DMS153 treated with DMSO at 0.1 percent for 48 hours (cell line): Measurements from ENCODE around the gene DLG1.
"Not testable (repeated sequence)": the region's sequence is repeated elsewhere in the genome, so short reads cannot be mapped to it uniquely, and the experiment has no call there.

Source experiments
- DNase-seq: peaks from one replicate; lab custom pipeline; 2025; ENCODE audit not compliant: unreplicated experiment; lab: John Stamatoyannopoulos, UW

DLG1 gene

DNA sequence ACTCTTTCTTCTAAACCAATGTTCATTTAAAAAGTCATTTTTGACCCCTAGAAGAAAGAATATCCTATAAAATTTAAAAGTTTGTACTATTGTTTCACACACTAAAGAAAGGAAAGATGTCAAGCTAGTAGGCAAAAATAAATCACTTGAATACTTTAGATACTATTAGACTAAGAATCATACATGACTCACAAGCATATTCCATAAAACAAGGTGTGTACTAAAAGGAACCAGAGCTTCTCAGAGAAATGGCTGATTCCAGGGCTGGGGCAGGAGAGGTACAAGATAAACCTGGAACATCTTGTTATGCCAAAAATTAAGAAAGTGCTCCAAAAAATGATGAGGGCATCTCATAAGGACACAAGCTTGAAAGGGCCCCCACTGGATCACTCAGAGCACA, 8.7 kb downstream of the DLG1 start:
- DNase-seq: no peak

DNA sequence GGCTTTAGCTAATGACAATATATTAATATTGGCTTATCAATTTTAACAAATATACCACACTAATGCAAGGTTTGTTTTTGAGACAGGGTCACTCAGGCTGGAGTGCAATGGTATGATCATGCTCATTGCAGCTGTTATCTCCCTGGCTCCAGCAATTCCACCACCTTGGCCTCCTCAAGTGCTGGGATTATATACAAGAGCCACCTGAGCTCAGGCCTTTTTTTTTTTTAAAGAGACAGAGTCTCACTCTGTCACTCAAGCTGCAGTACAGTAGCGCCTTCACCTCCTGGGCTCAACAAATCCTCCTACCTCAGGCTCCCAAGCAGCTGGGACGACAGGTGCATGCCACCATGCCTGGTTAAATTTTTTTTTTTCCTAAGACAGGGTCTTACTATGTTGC, 11.7 kb downstream of the DLG1 start:
- no peak for DNase-seq

DNA sequence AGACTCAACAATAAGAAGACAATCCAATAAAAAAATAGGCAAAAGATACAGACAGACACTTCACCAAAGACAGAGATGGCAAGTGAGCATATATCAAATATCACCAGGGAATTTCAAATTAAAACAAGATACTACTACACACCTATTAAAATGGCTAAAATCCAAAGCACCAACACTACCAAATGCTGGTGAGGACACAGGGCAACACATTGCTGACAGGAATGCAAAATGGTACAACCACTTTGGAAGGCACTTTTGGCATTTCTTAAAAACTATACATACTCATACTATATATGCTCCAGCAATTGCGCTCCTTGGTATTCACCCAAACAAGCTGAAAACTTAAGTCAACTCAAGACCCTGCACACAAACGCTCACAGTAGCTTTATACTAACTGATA, 12.9 kb downstream of the DLG1 start:
- no peak for DNase-seq

DNA sequence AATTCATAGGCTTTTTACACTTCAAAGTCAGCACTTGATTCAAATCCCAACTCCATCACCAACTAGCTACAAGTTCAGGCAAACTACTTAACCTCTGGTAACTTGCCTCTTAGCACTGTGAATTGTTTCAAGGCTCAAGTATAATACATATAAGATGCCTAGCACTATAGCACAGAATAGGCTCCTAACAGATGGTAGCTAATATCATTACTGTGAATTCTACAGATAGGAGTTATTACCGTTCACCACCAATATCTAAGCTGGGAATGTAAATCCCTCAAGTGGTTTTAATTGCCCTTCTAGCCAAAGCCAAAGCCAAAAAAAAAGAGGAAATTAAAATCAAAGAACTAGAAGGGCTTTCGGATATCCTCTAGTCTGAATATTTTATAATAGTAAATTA, 15.4 kb downstream of the DLG1 start:
- no peak for DNase-seq

DNA sequence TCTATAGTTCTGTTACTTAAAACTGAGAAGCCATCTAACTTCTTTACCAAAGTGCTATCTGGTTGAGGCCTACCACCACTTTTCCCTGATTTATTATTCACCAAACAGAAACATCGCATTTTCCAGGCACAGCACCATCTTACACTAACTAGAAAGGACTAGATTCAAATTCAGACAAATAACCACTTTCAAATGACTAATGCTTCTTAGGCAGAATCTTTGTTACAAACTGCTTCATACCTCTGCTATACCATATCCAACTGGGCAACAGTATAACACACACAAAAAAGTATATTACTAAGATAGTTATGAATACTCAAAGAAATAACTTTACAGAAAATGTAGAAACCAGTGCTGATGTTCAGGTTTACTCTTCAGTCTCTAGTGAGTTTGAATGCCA, 16.6 kb downstream of the DLG1 start:
- no peak for DNase-seq

DNA sequence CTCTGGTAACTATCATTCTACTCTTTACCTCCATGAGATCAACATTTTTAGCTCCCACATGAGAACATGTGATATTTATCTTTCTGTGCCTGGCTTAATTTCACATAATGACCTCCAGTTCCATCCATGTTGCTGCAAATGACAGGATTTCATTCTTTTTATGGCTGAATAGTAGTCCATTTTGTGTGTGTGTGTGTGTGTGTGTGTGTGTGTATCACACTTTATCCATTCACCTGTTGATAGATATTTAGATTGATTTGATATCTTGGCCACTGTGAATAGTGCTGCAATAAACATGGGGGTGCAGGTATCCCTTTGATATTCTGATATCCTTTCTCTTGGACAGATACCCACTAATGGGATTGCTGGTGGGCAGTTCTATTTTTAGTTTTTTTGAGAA, 18.3 kb downstream of the DLG1 start:
- DNase-seq: no peak

DNA sequence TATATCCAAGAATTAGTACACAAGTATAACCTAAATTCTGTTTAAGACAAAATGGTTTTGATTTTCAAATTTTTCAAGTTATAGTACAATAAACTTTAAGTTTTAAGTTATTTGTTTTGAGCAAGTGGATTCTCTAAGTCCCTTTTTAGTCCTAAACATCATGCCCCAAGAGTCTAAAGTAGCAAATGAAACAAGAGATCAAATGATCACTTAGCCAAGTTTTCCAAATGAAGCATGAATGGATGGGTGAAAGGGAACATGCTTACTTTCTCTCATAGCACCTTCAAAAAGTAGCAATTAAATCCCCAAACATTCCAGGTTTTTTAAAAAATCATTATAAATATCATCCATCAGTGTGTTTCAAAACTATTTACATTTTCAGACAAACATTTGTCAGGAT, 19.5 kb downstream of the DLG1 start:
- no peak for DNase-seq

DNA sequence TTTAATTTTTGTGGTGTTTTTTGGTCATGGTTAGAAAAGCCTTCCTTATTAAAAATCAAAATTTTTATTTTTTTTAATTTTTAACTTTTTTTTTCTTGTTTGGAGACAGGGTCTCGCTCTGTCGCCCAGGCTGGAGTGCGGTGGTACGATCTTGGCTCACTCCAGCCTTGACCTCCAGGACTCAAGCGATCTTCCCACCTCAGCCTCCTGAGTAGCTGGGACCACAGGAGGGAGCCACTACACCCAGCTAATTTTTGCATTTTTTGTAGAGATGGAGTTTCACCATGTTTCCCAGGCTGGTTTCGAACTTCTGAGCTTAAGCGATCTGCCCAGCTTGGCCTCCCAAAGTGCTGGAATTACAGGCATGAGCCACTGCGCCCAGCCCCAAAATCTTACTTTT, 21.6 kb downstream of the DLG1 start:
- not testable (repeated sequence) for DNase-seq

DNA sequence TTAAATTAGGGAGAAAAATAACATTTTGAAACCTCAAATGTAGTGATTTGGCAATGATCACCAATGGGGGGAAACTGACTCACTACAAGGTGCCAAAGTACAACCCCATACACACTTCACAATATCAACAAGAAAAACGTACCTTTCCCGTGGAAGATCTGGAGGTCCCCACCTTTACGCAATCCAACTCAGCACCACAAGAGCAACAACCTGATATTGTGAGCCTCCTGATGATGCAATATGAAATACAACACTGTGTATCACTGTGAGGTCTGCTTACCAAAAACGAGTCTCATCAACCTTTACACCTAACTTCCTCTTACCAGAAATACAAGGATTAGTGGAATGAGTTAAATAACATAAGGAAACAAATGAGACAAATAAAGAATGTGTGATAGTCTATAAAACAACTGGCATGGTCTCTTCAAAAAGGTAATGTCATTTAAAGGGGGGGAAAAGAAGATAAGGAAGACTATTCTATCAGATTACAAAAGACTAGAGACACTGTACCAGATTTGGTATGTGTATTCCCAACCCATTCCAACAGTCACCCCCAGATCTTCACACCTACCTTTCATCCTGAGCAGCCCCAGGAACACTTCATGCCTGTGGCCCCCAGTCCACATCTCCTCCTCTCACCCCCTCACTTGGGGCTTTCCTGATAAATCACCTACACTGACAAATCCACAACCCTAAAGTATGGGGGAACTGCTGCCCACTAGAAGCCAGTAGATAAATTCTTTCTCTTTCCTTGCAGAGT, 27.7 kb downstream of the DLG1 start:
- DNase-seq: no peak

DNA sequence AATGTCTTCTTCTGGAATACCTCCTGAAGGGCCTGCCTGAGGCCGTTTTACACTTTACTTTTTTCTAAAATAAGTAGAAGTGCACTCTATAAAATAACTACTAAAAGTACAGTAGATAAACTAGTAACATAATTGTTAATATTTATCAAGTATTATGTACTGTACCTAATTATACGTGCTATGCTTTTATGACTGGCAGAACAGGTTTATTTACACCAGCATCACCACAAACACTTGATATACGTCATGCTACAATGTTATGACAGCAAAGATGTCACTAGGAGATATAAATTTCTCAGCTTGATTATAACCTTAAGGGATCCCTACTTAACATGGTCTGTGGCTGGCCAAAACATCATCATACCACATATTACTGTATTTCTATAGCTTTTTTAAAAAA, 29.4 kb downstream of the DLG1 start:
- no peak for DNase-seq

DNA sequence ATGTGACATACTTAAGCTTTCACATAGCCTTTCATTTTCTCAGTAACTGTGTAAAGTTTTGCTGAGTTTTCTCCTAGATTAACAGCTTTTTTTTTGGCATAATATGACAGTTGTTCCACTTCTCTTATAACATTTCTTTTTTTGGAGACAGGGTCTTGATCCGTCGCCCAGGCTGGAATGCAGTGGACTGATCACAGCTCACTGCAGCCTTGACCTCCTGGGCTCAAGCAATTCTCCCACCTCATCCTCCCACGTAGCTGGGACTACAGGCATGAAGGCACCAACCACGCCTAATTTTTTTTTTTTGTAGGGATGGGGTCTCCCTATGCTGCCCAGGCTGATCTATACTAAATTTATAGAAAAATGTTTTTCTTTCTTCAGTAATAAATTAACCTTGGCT, 30.1 kb downstream of the DLG1 start:
- no peak for DNase-seq

DNA sequence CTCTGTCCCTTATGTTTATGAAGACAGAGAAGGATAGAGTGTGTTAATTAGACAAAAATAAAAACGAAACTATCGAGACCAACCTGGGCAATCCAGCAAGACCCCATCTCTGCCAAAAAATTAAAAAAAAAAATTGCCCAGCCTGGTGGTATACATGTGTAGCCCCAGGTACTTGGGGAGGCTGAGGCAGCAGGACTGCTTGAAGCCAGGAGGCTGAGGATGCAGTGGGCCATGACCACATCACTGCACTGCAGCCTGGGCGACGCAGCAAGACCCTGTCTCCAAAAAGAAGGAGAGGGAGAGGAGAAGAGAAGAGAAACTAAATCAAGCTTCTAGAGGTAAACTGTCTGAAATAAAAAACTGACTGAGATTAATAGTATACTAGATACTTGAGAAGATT, 32.1 kb downstream of the DLG1 start:
- DNase-seq: no peak

DNA sequence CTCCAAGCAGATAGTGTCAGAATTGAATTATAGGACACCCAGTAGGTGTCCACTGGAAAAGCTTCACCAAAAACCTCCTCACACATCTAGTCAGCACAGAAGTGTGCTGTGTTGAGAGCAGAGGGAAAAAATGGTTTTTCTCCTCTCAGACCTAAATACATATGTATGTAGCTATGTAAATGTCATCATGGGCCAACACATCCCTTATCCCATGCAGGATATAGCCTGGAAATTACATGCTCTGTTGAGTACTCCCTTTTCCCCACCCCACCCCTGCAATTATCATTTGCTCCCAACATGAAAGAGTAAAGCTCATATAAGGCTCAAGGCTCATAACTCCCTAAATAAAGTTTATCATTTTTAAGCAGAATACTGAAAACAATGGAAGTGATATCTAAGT, 35.7 kb downstream of the DLG1 start:
- DNase-seq: no peak

DNA sequence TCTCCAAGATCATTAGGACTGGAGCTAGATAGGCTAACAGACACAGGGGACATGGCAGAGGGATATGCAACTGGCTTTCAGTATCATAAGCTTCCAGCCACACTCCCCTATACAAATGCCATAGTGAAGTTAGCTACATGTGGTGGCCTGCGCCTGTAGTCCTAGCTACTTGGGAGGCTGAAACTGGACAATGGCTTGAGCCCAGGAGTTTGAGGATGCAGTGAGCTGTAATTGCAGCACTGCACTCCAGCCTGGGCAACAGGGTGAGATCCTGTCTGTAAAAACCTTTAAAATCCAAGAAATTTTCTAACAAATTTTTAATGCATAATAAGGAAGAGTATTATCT, 37.3 kb downstream of the DLG1 start:
- DNase-seq: no peak

DNA sequence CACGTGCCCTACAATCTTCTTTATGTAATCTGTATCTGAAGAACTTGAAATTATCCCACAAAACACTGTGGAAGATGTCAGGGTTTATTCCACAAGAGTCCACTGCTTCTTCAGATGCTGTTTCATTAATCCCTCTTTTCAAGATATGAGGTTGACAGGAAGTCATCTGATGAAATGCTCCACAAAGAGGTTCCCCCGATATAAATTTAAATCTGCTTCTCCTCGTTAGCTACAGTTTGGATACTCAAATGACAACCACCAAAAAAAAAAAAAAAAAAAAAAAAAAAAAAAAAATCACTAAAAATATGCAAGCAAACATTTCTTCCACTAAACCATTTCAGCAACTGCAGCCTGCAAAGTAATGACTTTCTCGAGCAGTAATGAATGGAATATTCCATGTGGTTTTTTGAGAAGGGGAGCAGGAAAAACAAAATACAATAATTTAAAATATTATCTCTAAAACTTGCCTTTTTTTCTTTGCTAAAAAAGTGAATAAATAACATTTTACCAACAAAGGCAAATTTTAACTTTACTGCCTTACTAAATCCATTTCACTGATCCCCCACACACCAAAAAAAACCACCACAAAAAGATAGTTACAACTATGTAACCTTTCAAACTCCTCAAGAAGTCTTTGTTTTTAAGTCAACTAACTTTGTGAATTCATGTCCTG, 37.8 kb downstream of the DLG1 start:
- DNase-seq: no peak

DNA sequence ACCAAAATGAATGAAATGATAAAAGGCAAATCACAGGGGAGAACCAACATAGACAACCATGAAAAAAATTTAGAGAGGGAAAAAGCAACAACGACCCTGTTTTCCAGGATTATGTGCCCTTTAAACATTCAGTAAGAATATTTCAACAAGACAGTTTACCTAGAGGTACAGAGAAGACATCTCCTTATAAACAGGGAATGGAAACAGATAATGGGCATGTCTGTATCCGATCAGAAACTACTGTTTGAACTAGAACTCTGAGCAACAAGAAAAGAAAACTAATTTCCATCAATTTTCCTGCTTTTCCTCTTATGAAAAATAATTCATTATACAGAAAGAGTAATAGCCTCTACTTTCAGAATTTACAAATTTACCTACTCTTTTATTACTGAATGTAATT, 39.3 kb downstream of the DLG1 start:
- DNase-seq: no peak

DNA sequence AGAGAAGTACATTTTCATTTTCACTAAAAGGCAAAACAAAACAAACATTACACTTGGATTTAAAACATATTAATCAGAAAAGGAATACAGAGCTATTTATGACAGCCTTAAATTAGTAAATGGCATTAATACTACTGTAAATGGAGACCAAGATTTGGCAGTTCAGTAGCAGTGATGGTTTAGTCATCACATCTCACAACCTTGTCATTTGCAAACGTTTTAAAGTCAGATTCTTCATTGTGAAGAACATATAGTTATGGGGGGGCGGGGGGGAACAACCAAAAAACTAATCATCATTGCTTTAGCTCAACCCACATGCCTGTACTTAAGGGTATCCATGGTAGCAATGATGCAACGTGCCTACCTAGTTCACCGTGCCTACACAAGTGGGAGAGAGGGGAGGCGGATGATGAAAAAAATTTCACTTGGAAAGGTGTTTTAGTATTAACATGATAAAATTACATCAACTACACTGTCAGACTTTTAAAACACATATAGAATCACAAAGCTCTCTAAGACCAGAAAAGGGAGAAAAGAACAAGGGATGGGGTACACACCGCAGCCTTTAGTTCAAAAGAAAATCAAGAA, 40.1 kb downstream of the DLG1 start:
- DNase-seq: no peak

DNA sequence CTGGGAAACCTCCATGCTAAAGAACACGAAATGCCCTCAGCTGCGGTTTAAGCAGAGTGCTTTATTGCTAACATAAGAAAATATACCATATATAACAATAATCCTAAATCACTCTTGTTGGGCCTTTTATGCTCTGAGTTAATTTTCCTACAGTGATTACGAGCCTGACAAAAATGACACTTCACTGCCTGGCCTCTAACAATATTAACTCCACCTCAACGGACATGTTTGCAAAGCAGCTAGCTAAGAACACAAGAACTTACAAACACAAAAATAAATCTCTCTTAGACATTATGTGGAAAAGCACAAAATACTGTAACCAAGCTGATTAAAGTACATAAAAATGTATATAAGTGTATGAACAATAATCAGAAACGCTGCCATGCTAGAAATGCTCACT, 40.7 kb downstream of the DLG1 start:
- no peak for DNase-seq

DNA sequence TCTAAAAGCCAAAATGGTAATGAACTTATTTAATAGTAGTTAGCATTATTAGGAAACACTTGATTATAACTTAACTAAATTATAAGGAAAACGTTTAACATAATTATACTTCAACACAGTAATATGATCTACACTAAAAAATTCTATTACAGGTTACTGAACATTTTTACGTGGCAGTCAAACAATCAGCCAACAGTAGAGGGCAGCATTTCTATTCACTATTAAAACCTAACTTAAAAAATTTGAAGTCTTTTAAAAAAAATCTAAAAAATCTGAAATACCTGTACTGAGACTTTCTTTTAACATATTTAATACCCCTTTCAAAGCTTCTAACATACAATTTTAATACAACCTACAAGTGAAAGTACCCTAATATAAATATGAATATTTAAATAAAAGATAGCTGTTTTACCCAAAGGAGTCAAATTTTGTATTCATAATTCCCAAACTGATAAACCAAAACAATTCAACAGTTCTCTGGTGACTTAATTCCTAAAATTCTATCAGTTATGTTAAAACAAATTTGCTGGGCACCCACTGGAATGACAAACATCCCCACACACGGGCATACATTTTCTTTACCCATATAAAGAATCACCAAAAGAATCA, 41.5 kb downstream of the DLG1 start:
- DNase-seq: peak; percentile 12

DNA sequence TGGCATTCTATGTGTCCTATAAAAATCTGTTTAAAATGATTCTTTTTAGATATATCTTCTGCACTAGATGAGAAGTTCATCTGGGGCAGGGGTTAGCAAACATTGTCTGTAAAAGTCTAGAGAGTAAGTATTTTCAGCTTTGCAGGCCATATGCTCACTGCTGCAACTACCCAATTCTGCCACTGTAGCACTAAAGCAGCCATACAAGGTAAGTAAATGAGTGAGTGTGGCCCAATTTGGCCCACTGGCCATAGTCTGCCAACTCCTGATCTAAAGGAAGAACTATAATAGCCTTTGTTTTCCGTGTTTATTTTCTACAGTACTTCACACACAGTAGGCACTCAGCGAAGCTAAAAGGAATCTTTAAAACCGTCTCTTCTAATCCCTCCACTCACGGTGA, 42.3 kb downstream of the DLG1 start:
- no peak for DNase-seq

DNA sequence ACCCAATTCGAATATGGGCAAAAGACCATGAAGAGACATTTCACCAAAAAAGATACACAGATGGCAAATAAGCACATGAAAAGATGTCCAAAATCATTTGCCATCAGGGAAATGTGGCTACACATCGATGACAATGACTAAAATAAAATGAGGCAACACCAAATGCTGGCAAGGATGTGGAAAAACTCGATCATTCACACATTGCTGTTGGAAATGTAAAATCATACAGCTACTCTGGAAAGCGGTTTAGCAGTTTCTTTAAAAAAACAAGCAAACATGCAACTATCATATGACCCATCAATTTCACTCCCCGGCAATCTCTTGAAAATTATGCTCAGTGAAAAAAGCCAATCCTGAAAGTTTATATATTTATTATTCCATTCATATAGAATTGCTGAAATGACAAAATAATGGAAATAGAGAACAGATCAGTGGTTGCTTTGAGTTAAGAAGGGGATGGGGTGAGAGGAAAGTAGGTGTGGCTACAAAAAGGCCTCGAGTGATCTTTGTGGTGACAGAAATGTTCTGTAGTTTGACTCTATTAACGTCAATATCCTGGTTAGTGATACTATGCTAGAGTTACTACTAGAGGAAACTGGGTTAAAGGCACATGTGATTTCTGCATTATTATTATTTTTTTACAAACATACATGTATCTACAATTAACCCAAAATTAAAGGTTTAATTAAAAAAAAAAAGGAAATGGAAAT, 45.0 kb downstream of the DLG1 start:
- DNase-seq: no peak

DNA sequence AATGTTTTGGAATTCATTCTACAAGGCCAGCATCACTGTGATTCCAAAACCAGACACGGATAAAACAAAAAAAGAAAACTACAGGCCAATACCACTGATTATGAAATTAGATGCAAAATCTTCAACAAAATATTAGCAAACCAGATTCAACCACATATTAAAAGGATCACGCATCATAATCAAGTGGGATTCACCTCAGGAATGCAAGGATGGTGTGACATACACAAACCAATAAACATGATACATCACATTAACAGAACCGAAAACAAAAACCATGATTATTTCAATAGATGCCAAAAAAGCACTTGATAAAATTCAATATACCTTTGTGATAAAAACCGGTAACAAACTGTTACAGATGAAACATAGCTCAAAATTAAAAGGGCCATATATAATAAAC, 48.9 kb downstream of the DLG1 start:
- DNase-seq: no peak
